Fibroblast of mammary gland (primary cell): ENCODE data around the gene CASD1.

Experiments
- DNase-seq: peaks from one replicate; pipeline ENCODE4 v3.0.0-alpha.2; 2010; ENCODE audit warnings: low read depth
- H3K4me3 ChIP-seq: 2 replicates; pipeline ENCODE4 v1.5.1; 2011; ENCODE audit warnings: low read depth, mild to moderate bottlenecking, low read length, moderate library complexity; ENCODE audit not compliant: control insufficient read depth
- CTCF ChIP-seq: conservative IDR thresholded peaks from 2 replicates; pipeline ENCODE4 v1.5.1; 2011; ENCODE audit warnings: low read depth, low read length, inconsistent platforms; ENCODE audit not compliant: control insufficient read depth, insufficient read depth

CASD1 gene

DNA sequence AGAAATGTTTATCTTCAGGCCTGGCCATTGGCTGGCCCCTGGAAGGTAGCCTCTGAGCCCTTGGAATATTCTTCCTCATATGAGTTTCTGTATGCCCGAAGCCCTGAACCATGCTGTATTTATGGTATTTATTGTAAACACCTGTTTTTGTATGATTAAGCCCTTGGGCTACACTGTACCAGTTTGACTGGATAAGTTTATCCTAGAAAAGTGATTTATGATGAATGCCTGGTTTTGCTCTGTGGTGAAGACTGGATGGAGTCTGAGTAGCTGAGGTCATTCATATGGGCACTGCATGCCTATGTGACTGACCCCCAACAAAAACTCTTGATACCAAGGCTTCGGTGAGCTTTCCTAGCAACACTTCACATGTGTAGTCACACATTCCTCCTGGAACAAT is 66.7 kb downstream of the CASD1 start:
- DNase-seq = no peak
- no peak for TF ChIP-seq CTCF
- no peak overlapping the region for H3K4me3 ChIP-seq

- no peak overlapping the region for H3K4me3 ChIP-seq
- TF ChIP-seq CTCF = no peak
- no peak for DNase-seq
Measured at GRCh38 chr7:94577357-94577756, 67.7 kb downstream of the CASD1 start.

GRCh38 chr7:94578614-94579013 is 69.0 kb downstream of the CASD1 start:
- no peak for DNase-seq
- no peak for TF ChIP-seq CTCF
- no peak overlapping the region for H3K4me3 ChIP-seq

- H3K4me3 ChIP-seq = no peak overlapping the region
- TF ChIP-seq CTCF = no peak
- DNase-seq = no peak
Measured at GRCh38 chr7:94579470-94579869, 69.9 kb downstream of the CASD1 start.

DNA sequence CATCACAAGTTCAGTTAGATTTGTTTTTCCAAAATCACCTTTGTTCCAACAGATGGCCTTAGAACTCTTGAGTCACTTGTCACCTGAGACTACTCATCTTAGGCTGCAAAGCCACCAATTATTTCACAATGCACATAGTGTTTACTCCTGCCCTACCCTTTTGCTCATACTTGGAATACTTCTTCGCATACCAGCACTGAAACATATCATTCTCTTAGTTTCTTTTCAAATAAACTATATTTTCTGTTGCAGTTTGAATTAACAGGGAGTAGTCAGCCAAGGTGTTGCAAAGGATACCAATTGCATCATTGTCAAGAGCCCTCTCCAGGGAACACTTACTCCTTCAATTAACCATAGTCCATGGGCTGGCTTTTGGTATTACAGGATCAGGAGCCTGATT is 71.0 kb downstream of the CASD1 start:
- TF ChIP-seq CTCF = no peak
- H3K4me3 ChIP-seq = no peak overlapping the region
- DNase-seq = peak; percentile 32

DNA sequence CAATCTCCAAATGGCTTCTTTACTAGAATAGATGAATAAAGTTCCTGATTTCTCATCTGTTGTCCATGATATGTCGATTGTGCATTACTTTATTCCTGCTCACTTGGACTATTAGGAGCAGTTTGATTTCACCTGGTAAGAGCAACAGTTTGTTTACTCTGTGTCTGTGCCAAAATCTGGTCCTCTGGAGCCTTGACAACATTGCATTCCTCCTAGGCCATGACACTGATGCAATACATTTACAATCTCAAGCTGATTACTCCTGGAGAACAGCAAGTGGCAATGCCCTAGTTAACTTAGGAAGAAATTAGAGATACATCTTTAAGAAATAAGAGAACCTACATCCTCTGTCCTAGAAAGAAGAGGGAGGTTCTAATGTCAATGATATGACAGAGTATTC is 74.5 kb downstream of the CASD1 start:
- DNase-seq = peak; percentile 24
- no peak overlapping the region for H3K4me3 ChIP-seq
- TF ChIP-seq CTCF = no peak

DNA sequence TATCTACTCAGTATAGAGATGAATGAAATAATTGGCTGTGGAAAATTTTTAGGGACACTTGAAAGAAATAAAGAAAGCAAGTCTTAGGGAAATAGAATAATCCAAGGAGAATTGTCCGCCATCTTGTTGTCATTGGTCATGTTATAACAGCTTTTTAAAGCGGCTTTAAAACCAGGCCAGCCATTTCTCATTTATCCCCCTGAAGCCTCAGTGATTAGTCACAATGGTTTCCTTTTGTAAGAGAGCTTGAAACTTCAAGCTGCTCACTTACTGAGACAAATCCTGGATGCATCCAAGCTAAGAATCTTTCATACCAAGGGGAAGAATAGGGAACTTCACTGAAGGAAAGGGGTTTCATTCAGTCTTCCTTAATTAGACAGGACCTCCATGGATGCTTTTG is 78.5 kb downstream of the CASD1 start:
- TF ChIP-seq CTCF = no peak
- no peak for DNase-seq
- no peak overlapping the region for H3K4me3 ChIP-seq
